OCI-LY7 (cell line): Measurements from ENCODE around the gene CISH. TPM values are rescaled to one million over a fixed set of nuclear protein-coding genes. Genes with fewer than 3 reads are reported as not detected.

ENCODE experiments used
- BruUV-seq: library from RNA; stranded (reverse); fragments of 400-500 nt; replicated peaks from 2 replicates; lab custom pipeline; 2021; lab: Mats Ljungman, UMichigan
- CTCF ChIA-PET: fragments of 300-600 bp; sonication (Branson Sonifier 250); formaldehyde crosslinking; loops from one replicate; lab custom pipeline; 2022; ENCODE audit warnings: antibody characterized with exemption; ENCODE audit not compliant: unreplicated experiment; lab: Charles Lee
- POLR2A ChIA-PET: fragments of 300-600 bp; sonication (Branson Sonifier 250); formaldehyde crosslinking; loops from one replicate; lab custom pipeline; 2022; ENCODE audit warnings: antibody characterized with exemption; lab: Charles Lee
- DNase-seq: peaks from one replicate; pipeline ENCODE4 v3.0.0-alpha.2; 2015; ENCODE audit warnings: low spot score
- H2AFZ ChIP-seq: fragments of 200-600 bp; sonication (generic), shearing (Covaris generic); 2 replicates; pipeline ENCODE4 v1.6.1; 2014; ENCODE audit warnings: mild to moderate bottlenecking, antibody characterized with exemption, low read length, moderate library complexity
- H3K27ac ChIP-seq: fragments of 200-600 bp; sonication (generic); 2 replicates; pipeline ENCODE4 v1.5.1; 2014; ENCODE audit warnings: mixed run types, low read depth, mild to moderate bottlenecking, moderate library complexity, low read length, inconsistent platforms; ENCODE audit not compliant: poor library complexity, severe bottlenecking
- H3K36me3 ChIP-seq: fragments of 200-600 bp; sonication (generic); 2 replicates; pipeline ENCODE4 v1.6.1; 2014; ENCODE audit warnings: mild to moderate bottlenecking, antibody characterized with exemption, low read length, moderate library complexity, mixed read lengths; ENCODE audit not compliant: insufficient read depth
- H3K4me1 ChIP-seq: fragments of 200-600 bp; sonication (generic); 2 replicates; pipeline ENCODE4 v1.5.1; 2014; ENCODE audit warnings: mild to moderate bottlenecking, low read length; ENCODE audit not compliant: insufficient read depth, poor library complexity, severe bottlenecking
- H3K4me2 ChIP-seq: fragments of 200-600 bp; sonication (generic); 2 replicates; pipeline ENCODE4 v1.6.1; 2014; ENCODE audit warnings: mild to moderate bottlenecking, low read length
- H3K4me3 ChIP-seq: fragments of 200-600 bp; sonication (generic); 2 replicates; pipeline ENCODE4 v1.5.1; 2014; ENCODE audit warnings: mild to moderate bottlenecking, low read depth, low read length; ENCODE audit not compliant: poor library complexity, severe bottlenecking
- H3K79me2 ChIP-seq: fragments of 200-600 bp; sonication (generic); 2 replicates; pipeline ENCODE4 v1.6.1; 2016; ENCODE audit warnings: low read depth, mild to moderate bottlenecking, low read length, moderate library complexity, mixed read lengths; ENCODE audit not compliant: insufficient read depth
- H3K9me2 ChIP-seq: fragments of 200-600 bp; sonication (generic); 2 replicates; pipeline ENCODE4 v1.6.1; 2016; ENCODE audit warnings: mild to moderate bottlenecking, low read length, mixed read lengths; ENCODE audit not compliant: insufficient read depth
- H3K9me3 ChIP-seq: fragments of 200-600 bp; sonication (generic); 2 replicates; pipeline ENCODE4 v1.6.1; 2014; ENCODE audit warnings: mild to moderate bottlenecking, mixed run types, low read length, mixed read lengths
- H4K20me1 ChIP-seq: fragments of 200-600 bp; sonication (generic); 2 replicates; pipeline ENCODE4 v1.6.1; 2014; ENCODE audit warnings: mild to moderate bottlenecking, antibody characterized with exemption, low read length, moderate library complexity, mixed read lengths; ENCODE audit not compliant: insufficient read depth
- EZH2phosphoT487 ChIP-seq: fragments of 200-600 bp; sonication (generic); IDR thresholded peaks from 2 replicates; pipeline ENCODE4 v1.6.1; 2018; ENCODE audit warnings: low read depth, borderline replicate concordance, mild to moderate bottlenecking, mixed run types, antibody characterized with exemption, low read length, moderate library complexity, mixed read lengths
- intact Hi-C: fragments of 100-400 bp; cut with micrococcal nuclease; formaldehyde crosslinking; loops from one replicate; pipeline ENCODE4 v1.10.0; 2022; ENCODE audit not compliant: unreplicated experiment
- total RNA-seq, 2 experiments: library from RNA; depleted of rRNA in 1 of 2; stranded (reverse); fragments of >200 nt in 1 of 2; shearing (Covaris generic) in 1 of 2; gene quantifications; 2 replicates each; pipeline ENCODE4 v1.2.3, GENCODE V29; 2014 to 2022
- TF ChIP-seq, protein P1 (sequence below): fragments of 200-600 bp; sonication (generic); conservative IDR thresholded peaks from 2 replicates; pipeline ENCODE4 v1.5.1; 2014; ENCODE audit warnings: mild to moderate bottlenecking, antibody characterized with exemption, low read length, moderate library complexity, mixed read lengths

The CISH gene
- total RNA-seq, 2 experiments from 2014 or later: not detected

- POLR2A ChIA-PET: interaction anchor here (0.9 to 1.8 kb wide), 4 partner anchors 16 to 773 kb away, joined by 4 to 7 read pairs (median 6); partner anchors contain the start of gene HEMK1
- no TSS peak for BruUV-seq
- H3K4me2 ChIP-seq: peak overlapping the region; percentile 98
- intact Hi-C loops: loop anchor here (1.0 to 10.0 kb wide), 5 partner anchors 36 to 923 kb away; partner anchors contain the start of genes HEMK1, RAD54L2 and RBM15B
- H4K20me1 ChIP-seq: no peaks in the 10 kb centered on the region
- H3K9me2 ChIP-seq: no peaks in the 10 kb centered on the region
- CTCF ChIA-PET: interaction anchor here (0.6 to 4.0 kb wide), 6 partner anchors 35 to 876 kb away, joined by 3 to 21 read pairs (median 4); partner anchors contain the start of gene HEMK1
- H3K4me1 ChIP-seq: peaks cover 18% of the 10 kb centered on the region
- peak overlapping the region; percentile 94 for H2AFZ ChIP-seq
- H3K79me2 ChIP-seq: no peaks in the 10 kb centered on the region
- peak; percentile 88 for DNase-seq
- peak overlapping the region; percentile 54 for H3K27ac ChIP-seq
- H3K36me3 ChIP-seq: no peaks in the 10 kb centered on the region
- TF ChIP-seq, protein P1, sequence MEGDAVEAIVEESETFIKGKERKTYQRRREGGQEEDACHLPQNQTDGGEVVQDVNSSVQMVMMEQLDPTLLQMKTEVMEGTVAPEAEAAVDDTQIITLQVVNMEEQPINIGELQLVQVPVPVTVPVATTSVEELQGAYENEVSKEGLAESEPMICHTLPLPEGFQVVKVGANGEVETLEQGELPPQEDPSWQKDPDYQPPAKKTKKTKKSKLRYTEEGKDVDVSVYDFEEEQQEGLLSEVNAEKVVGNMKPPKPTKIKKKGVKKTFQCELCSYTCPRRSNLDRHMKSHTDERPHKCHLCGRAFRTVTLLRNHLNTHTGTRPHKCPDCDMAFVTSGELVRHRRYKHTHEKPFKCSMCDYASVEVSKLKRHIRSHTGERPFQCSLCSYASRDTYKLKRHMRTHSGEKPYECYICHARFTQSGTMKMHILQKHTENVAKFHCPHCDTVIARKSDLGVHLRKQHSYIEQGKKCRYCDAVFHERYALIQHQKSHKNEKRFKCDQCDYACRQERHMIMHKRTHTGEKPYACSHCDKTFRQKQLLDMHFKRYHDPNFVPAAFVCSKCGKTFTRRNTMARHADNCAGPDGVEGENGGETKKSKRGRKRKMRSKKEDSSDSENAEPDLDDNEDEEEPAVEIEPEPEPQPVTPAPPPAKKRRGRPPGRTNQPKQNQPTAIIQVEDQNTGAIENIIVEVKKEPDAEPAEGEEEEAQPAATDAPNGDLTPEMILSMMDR: peak; percentile 99
- TF ChIP-seq EZH2phosphoT487: no peak
- no peaks in the 10 kb centered on the region for H3K9me3 ChIP-seq
- peak overlapping the region; percentile 68 for H3K4me3 ChIP-seq
Measured at GRCh38 chr3:50616003-50616769, 4.6 kb upstream of the CISH start.

DNA sequence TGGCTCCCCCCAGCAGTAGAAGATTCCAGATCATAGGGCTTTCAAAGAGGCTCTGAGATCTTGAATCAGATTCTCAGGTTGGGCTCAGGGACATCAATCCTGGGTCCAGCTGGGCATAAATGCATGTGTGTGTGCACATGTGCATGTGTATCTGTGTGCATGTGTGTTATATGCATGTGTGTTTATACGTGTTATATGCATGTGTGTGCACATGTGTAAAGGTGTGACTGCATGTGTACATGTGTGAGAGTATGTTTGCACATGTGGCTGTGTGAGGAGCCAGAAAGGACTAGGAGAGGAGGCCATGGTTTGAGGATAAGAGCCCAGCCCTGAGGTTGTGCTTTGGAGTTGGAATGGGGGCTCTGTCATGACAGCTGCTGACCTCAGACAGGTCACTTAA, 3.6 kb upstream of the CISH start:
- no TSS peak for BruUV-seq
- Histone ChIP-seq H3K9me2 (no peaks in the 10 kb centered on the region), H3K36me3 (no peaks in the 10 kb centered on the region), H3K4me1 (peaks cover 18% of the 10 kb centered on the region), H3K4me3 (no peak overlapping the region), H2AFZ (no peak overlapping the region), H3K27ac (no peak overlapping the region), H3K9me3 (no peaks in the 10 kb centered on the region), H4K20me1 (no peaks in the 10 kb centered on the region), H3K79me2 (no peaks in the 10 kb centered on the region), H3K4me2 (no peak overlapping the region)
- intact Hi-C loops: loop anchor here (2.0 to 10.0 kb wide), 2 partner anchors 24 to 360 kb away; no protein-coding TSS in a partner anchor
- ChIA-PET POLR2A (interaction anchor here (0.9 kb wide), 1 partner anchor 46 kb away, joined by 4 read pairs; the partner anchor contains the start of gene HEMK1), CTCF (interaction anchor here (1.0 to 4.0 kb wide), 4 partner anchors 38 to 46 kb away, joined by 3 to 21 read pairs (median 6); partner anchors contain the start of gene HEMK1)
- DNase-seq: no peak
- TF ChIP-seq, protein P1: no peak
- TF ChIP-seq EZH2phosphoT487: no peak
